HPDE6-E6E7 (cell line): ENCODE measurements around the gene CR1.
"Not testable (repeated sequence)": the region's sequence is repeated elsewhere in the genome, so short reads cannot be mapped to it uniquely, and the experiment has no call there.

ENCODE experiments used
- DNase-seq: peaks from one replicate; pipeline ENCODE4 v3.0.0; 2011; ENCODE audit warnings: missing footprints; ENCODE audit errors: extremely low spot score

The CR1 gene

DNA sequence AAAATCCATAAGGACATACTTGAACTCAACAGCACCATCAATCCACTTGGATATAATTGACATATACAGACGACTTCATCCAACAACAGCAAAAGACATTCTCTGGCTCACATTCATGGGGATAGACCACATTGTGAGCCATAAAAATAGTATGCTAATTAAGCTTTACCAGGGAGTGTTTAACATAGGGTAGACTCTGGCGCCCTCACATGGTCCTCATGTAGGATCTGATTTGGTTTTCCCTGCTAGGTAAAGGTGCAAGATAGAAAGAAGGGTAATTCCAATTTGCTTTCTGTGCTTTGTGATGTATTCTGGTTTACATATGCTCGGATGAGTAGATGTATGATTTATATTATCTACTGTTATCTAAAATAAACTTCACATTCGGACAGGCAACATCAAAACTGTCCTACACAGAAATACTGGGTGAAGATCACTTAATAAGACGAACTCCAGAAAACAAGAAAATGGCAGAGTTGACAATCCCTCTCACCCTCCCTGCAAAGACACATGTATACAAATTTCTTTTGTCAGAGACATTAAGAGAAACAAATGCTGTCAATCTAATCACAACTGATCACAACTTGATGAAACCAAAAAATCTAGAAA is 176.7 kb downstream of the CR1 start:
- DNase-seq: peak; percentile 40

DNA sequence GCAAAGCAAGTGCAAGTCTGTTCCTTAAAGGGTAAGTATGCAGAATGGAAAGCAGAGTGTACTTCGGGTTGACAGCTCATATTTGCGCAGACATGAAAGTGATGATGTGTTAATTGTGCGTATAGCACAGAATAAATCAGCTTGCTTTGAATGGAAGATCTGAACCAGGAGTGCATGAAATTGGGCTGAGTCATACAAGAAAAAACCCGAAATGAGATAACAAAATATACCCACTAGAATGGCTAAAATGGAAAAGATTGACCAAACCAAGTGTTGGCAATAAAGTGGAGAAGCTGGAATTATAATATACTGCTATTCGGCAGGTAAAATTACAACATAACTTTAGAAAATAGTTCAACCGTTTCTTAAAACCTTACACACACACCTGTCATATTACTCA is 177.4 kb downstream of the CR1 start:
- no peak for DNase-seq

DNA sequence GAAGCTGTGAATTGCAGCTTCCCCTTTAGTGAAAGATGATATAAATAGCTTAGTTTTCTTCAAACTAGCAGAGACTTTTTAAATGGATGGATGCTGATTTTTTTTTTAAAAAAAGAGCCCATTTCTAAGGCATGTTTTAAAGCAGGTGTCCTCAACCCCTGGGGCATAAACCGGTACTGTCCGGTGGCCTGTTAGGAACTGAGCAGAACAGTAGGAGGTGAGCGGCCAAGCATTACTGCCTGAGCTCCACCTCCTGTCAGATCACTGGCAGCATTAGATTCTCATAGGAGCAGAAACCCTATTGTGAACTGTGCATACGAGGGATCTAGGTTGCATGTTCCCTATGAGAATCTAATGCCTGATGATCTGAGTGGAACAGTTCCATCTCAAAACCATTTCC is 180.2 kb downstream of the CR1 start:
- no peak for DNase-seq

DNA sequence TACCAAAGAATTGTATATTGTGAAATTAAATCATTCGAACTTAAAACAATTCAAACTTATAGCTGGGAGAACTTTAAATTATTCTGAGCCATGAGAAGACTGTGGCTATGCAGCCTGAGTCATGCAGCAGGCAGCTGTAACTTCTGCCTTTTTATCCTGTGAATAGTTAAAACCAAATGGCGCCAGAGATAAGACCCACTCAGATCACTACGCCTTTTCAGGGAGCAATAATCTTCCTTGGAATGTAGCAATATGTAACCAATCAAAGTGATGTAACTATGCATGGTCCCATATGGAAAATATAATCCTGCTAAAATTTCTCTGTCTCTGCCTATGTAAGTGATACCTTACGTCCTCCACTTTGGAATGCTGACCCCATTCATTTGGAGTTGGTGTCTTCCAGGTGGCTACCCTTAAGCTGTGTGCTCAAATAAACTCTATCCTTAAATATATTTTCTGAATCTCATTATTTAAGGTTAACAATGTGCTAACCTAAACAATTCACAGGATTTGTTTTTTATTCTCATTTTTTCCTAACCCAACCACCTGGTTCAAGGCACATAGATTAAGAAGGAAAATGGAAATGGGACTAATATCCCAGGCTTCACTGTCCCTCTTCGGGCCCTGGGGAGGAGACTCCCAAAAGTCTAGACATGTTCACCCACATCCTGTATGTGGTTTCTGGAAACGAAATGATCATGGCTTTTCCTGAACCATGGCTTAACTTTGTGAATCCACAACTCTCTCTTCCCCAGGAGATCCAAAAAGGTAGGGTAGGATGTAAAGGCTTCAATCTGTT is 184.8 kb downstream of the CR1 start:
- DNase-seq: not testable (repeated sequence)

DNA sequence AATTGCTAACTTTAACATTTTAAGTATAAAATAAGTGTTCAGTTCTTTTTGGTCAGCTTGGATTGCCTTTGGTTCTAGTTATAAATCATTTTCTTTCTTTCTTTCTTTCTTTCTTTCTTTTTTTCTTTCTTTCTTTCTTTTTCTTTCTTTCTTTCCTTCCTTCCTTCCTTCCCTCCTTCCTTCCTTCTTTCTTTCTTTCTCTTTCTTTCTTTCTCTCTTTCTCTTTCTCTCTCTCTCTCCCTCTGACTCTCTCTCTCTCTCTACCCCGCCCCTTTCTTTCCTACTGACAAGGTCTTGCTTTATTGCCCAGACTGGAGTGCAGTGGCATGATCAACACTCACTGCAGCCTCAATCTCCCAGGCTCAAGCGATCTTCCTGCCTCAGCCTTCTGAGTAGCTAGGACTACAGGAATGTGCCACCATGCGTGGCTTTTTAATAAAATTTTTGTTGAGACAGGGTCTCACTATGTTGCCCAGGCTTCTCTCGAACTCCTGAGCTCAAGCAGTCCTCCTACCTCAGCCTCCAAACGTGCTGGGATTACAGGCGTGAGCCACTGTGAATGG is 187.0 kb downstream of the CR1 start:
- not testable (repeated sequence) for DNase-seq

DNA sequence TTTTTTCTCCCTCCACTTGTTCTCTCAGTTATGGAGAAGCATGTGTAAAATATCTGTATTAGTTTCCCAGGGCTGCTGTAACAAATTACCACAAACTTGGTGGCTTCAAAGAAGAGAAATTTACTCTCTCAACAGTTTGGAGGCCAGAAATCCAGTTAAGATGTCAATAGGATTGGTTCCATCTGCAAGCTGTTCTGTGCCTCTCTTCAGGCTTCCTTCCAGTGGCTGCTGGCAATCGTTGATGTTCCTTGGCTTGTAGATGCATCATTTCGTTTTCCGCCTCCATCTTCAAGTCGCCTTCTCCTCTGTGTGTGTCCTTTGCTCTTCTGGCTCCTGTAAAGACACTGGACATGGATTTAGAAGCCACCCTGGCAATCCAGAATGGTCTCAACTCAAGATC is 194.6 kb downstream of the CR1 start:
- not testable (repeated sequence) for DNase-seq

DNA sequence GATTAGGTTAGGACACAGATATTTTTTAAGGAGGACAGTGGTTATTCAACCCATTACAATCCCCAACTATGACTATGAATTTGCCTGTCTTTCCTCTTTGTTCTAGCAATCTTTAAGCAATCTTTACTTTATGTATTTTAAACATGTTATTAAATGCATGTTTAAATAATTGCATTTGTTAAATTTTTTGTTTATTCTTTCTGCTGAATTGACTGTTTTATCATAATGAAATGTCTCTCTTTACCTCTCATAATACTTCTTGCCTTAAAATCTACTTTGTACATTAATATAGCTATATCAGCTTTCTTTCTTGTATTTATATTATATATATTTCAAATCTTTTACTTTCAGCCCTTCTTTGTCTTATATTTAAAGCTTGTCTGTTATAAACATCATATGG is 195.1 kb downstream of the CR1 start:
- no peak for DNase-seq
